ENCODE measurements around the gene UVSSA. TPM values are rescaled to one million over a fixed set of nuclear protein-coding genes. Genes with fewer than 3 reads are reported as not detected.

UVSSA gene
- total RNA-seq, 1 experiment from 2014 or later, result 12.6 TPM

- DNase-seq, result no peak
- Histone ChIP-seq H3K4me3 (ENCODE audit: insufficient read depth, low read depth, low read length) (no peak overlapping the region; the same call in 1 of the 2 replicates), H3K27me3 (ENCODE audit: control insufficient read depth, insufficient read depth, low read length) (peaks cover 44% of the 10 kb centered on the region; the same call in 1 of the 2 replicates), H3K36me3 (replicated peaks; ENCODE audit: control insufficient read depth, insufficient read depth, low read length) (no peaks in the 10 kb centered on the region)
These were observed 53.9 kb downstream of the UVSSA start for GRCh38 chr4:1400831-1401408.

- Histone ChIP-seq H3K27me3 (ENCODE audit: control insufficient read depth, insufficient read depth, low read length) (peaks cover 49% of the 10 kb centered on the region; the same call in 1 of the 2 replicates), H3K4me3 (ENCODE audit: insufficient read depth, low read depth, low read length) (no peak overlapping the region), H3K36me3 (replicated peaks; ENCODE audit: control insufficient read depth, insufficient read depth, low read length) (no peaks in the 10 kb centered on the region)
- peak; percentile 76 for DNase-seq
These were observed 54.5 kb downstream of the UVSSA start for GRCh38 chr4:1401409-1402020.

GRCh38 chr4:1402021-1402515 lies 55.1 kb downstream of the UVSSA start:
- peak; percentile 72 for DNase-seq
- Histone ChIP-seq H3K36me3 (replicated peaks; ENCODE audit: control insufficient read depth, insufficient read depth, low read length) (no peaks in the 10 kb centered on the region), H3K27me3 (ENCODE audit: control insufficient read depth, insufficient read depth, low read length) (peaks cover 55% of the 10 kb centered on the region; the same call in 1 of the 2 replicates), H3K4me3 (ENCODE audit: insufficient read depth, low read depth, low read length) (no peak overlapping the region)

GRCh38 chr4:1402516-1403091 lies 55.6 kb downstream of the UVSSA start:
- peak; percentile 82 for DNase-seq
- Histone ChIP-seq H3K4me3 (ENCODE audit: insufficient read depth, low read depth, low read length) (no peak overlapping the region), H3K36me3 (replicated peaks; ENCODE audit: control insufficient read depth, insufficient read depth, low read length) (no peaks in the 10 kb centered on the region), H3K27me3 (ENCODE audit: control insufficient read depth, insufficient read depth, low read length) (peaks cover 60% of the 10 kb centered on the region; the same call in 1 of the 2 replicates)

DNA sequence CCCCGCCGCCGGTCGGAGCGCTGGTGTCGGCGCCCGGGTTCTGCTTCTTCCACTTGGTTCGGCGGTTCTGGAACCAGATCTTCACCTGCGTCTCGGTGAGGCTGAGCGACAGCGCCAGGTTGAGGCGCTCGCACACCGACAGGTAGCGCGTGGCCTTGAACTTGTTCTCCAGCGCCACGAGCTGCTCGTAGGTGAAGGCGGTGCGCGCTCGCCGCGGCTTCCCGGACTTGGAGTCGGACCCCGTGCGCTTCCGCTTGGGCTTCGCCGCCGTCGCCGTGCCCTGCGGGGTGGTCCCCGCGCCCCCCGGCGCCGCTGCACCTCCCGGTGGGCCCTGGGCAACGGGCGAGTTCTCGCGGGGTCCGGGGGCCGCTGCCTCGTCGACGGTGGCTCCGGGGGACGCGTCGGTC lies 56.2 kb downstream of the UVSSA start:
- H3K27me3 ChIP-seq (ENCODE audit: control insufficient read depth, insufficient read depth, low read length), result peaks cover 64% of the 10 kb centered on the region; the same call in 1 of the 2 replicates
- peak; percentile 85 for DNase-seq
- H3K36me3 ChIP-seq (replicated peaks; ENCODE audit: control insufficient read depth, insufficient read depth, low read length), result no peaks in the 10 kb centered on the region
- H3K4me3 ChIP-seq (ENCODE audit: insufficient read depth, low read depth, low read length), result peak overlapping the region; percentile 2; the same call in 1 of the 2 replicates

- H3K27me3 ChIP-seq (ENCODE audit: control insufficient read depth, insufficient read depth, low read length), result peaks cover 71% of the 10 kb centered on the region; the same call in 1 of the 2 replicates
- H3K36me3 ChIP-seq (replicated peaks; ENCODE audit: control insufficient read depth, insufficient read depth, low read length), result no peaks in the 10 kb centered on the region
- DNase-seq, result peak; percentile 85
- H3K4me3 ChIP-seq (ENCODE audit: insufficient read depth, low read depth, low read length), result no peak overlapping the region
These were observed 56.9 kb downstream of the UVSSA start for GRCh38 chr4:1403591-1404572.

DNA sequence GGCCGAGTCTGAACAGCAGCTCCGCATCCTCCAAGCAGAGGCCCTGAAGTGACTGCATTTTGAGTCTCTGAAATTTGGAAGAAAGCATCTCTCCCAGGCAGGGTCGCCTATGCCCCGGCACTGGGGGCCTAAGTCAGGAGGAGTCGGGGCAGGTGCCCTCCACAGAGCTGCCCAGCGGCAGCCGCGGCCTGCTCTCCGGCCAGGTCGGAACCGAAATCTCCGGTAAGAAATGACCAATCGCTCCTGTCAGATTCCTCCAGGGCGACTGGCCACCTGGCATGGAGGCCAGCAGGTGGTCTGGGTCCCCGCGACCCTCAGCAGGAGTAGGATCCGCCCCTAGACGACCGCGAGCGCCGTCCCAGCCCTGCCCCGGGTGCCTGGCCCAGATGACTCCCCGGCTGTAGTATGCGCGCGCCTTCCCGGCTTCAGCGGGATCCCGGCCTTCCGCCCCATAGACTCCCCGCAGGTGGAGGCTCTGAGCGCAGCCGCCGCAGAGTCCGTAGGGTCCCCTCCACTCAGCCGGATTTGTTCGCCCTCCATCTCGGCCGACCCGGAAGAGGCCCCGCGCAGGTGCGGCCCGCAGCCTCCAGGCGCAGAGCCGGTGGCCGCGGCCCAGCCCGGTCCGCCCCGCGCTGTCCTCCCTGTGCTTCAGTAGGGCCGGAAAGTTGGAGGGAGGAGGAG lies 57.7 kb downstream of the UVSSA start:
- Histone ChIP-seq H3K36me3 (replicated peaks; ENCODE audit: control insufficient read depth, insufficient read depth, low read length) (no peaks in the 10 kb centered on the region), H3K27me3 (ENCODE audit: control insufficient read depth, insufficient read depth, low read length) (peaks cover 77% of the 10 kb centered on the region), H3K4me3 (ENCODE audit: insufficient read depth, low read depth, low read length) (no peak overlapping the region)
- DNase-seq, result peak; percentile 84

DNA sequence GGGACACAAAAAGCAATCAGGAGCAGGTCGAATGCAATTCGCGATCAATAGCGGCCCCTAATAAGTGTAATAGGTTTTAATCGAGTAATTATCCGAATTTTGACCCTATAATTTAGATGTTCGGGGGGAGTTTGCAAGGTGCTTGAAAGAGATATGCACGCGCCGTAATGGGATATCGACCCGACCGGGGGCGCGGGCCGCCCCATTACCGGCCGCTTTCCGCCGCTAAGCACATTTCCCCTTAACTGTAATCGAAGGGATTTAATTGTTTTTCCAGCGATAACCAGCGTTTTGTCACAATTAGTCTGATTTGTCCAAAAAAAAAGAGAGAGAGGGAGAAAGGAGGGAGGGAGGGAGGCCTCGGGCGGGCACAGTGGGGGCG lies 58.2 kb downstream of the UVSSA start:
- peaks cover 81% of the 10 kb centered on the region for H3K27me3 ChIP-seq (ENCODE audit: control insufficient read depth, insufficient read depth, low read length)
- no peak for DNase-seq
- no peak overlapping the region for H3K4me3 ChIP-seq (ENCODE audit: insufficient read depth, low read depth, low read length)
- H3K36me3 ChIP-seq (replicated peaks; ENCODE audit: control insufficient read depth, insufficient read depth, low read length), result no peaks in the 10 kb centered on the region

- Histone ChIP-seq H3K36me3 (replicated peaks; ENCODE audit: control insufficient read depth, insufficient read depth, low read length) (no peaks in the 10 kb centered on the region), H3K4me3 (ENCODE audit: insufficient read depth, low read depth, low read length) (no peak overlapping the region), H3K27me3 (ENCODE audit: control insufficient read depth, insufficient read depth, low read length) (peaks cover 80% of the 10 kb centered on the region)
- peak; percentile 80 for DNase-seq
These were observed 58.8 kb downstream of the UVSSA start for GRCh38 chr4:1405636-1406393.

DNA sequence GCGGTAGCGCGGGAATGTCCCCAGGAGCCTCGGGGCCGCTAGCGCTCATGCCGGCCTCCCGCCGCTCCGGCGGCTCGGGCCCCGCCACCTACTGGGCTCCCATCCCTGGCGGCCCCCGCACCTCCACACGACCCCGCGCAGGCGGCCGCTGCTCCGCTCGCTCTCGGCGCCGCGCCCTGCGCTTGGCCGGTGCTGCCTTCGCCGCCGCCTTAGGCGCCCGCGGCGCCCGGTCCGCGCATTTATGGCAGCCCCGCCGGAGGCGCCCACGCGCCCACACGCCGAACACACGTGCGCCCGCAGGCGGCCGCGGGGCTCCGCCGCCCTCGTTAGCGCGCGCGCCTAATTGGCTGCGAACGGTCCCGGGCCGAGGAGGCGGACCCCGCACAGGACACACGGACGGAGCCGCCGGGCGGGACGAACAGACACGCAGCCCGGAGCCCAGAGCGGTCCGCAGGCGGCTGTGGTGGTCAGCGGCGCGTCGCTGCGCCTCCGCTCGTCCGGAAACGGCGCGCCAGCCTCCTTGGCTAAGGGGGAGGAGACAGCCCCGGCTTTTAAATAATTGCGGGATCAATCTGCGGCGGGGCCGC lies 59.5 kb downstream of the UVSSA start, which contains the start of gene NKX1-1:
Gene NKX1-1 (minus strand): TSS at position 49 of the 587 bp plus-strand sequence. CDS start 0 bp downstream, at position 49.
- H3K4me3 ChIP-seq (ENCODE audit: insufficient read depth, low read depth, low read length), result no peak within 1 kb of the TSS
- no peaks in the 10 kb centered on the region for H3K36me3 ChIP-seq (replicated peaks; ENCODE audit: control insufficient read depth, insufficient read depth, low read length)
- peak; percentile 82 for DNase-seq
- H3K27me3 ChIP-seq (ENCODE audit: control insufficient read depth, insufficient read depth, low read length), result peaks cover 79% of the 10 kb centered on the region

- Histone ChIP-seq H3K4me3 (ENCODE audit: insufficient read depth, low read depth, low read length) (no peak overlapping the region), H3K27me3 (ENCODE audit: control insufficient read depth, insufficient read depth, low read length) (peaks cover 73% of the 10 kb centered on the region), H3K36me3 (replicated peaks; ENCODE audit: control insufficient read depth, insufficient read depth, low read length) (no peaks in the 10 kb centered on the region)
- DNase-seq, result peak; percentile 67
These were observed 60.1 kb downstream of the UVSSA start for GRCh38 chr4:1406981-1407656.

- H3K27me3 ChIP-seq (ENCODE audit: control insufficient read depth, insufficient read depth, low read length), result peaks cover 67% of the 10 kb centered on the region
- DNase-seq, result peak; percentile 70
- H3K4me3 ChIP-seq (ENCODE audit: insufficient read depth, low read depth, low read length), result no peak overlapping the region
- H3K36me3 ChIP-seq (replicated peaks; ENCODE audit: control insufficient read depth, insufficient read depth, low read length), result no peaks in the 10 kb centered on the region
These were observed 60.8 kb downstream of the UVSSA start for GRCh38 chr4:1407657-1408333.
